Femur (tissue), 1 donor: Measurements from ENCODE around the gene C3orf33.

Experiments
- DNase-seq: peaks from one replicate; pipeline ENCODE4 v3.0.0-alpha.2; 2017

C3orf33 gene

GRCh38 chr3:155782390-155782953 lies 23.6 kb downstream of the C3orf33 start:
- DNase-seq = no peak

DNA sequence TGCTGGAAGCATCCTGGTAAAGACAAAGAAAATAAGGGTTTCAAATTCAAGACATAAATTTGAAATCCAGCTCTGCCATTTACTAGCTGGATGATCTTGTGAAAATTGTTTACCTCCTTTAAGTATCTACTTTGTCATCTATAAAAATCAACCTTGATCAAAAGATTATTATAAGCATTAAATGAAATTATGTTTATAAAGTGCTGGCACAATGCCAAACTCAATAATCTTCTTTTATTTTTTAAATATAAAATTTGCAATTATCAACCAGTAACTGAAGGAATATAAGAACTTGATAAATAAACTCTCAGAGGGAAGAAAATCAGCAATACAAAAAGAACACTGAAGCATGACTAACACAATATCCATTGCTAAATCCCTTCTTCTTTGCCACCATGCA lies 25.8 kb downstream of the C3orf33 start:
- DNase-seq = no peak

DNA sequence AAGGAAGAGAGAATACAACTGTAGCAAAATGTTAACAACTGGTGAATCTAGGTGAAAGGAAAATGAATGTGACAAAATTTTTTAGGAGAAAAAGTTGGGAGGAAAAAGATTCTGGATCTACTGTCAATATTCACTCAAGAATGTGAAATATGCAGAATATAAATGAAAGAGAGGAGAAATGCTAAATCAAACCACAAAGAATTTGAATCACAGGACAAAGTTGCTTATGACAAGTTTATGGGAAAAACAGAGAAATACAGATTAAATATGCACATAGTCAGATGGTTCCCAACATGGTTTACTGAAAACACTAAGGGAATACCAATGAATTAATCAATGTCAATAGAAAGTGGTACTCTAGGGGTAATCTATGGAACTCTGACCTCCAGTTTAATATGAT lies 27.6 kb downstream of the C3orf33 start:
- DNase-seq = no peak

- no peak for DNase-seq
Observed at GRCh38 chr3:155772801-155773200, 33.3 kb downstream of the C3orf33 start.

DNA sequence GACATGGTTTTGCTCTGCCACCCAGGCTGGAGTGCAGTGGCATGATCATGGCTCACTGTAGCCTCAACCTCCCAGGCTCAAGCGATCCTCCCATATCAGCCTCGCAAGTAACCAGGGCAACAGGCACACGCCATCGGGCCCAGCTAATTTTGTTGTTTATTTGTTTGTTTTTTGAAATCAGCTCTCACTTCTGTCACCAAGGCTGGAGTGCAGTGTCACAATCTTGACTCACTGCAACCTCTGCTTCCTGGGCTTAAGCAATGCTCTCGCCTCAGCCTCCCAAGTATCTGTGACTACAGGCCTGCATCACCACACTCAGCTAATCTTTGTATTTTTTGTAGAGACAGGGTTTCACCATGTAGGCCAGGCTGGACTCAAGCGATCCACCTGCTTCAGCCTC lies 35.0 kb downstream of the C3orf33 start:
- no peak for DNase-seq

DNA sequence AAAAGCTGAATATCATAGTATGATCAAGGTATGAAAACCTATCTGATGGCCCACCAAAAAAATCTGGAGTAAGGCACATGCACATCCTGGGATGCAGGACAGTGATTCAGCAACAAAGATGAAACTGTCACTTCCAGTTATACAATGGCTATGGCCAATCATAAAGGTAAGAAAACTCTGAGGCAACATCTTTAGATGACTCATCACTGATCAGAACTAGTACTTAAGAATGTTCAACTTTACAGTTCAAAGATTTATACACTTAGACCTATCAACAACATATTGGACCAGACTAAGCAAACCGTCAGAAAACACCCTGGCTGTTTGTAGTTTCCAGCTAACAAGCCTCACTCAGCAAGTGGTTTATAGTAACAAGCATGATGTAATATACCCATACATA lies 39.9 kb downstream of the C3orf33 start:
- no peak for DNase-seq

GRCh38 chr3:155763870-155764463 lies 42.1 kb downstream of the C3orf33 start:
- DNase-seq = no peak

- no peak for DNase-seq
Observed at GRCh38 chr3:155760653-155761052, 45.4 kb downstream of the C3orf33 start.

DNA sequence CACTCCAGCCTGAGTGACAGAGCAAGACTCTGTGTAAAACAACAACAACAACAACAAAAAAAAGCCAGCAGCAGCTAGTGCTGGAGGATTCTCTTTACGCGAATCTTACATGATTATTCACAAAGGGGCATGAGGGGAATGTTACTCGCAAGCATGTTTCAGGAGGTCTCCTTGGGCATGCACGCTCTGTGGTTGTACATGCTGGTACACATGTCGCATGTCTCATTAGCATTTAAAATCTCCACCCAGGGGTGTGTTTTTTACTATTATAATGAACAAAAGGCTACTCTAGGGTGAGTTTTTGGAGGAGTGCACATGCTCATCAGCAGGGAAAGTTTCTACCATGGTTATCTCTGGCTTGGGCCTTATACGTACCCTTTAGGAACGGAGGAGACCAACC lies 48.5 kb downstream of the C3orf33 start:
- DNase-seq = no peak

DNA sequence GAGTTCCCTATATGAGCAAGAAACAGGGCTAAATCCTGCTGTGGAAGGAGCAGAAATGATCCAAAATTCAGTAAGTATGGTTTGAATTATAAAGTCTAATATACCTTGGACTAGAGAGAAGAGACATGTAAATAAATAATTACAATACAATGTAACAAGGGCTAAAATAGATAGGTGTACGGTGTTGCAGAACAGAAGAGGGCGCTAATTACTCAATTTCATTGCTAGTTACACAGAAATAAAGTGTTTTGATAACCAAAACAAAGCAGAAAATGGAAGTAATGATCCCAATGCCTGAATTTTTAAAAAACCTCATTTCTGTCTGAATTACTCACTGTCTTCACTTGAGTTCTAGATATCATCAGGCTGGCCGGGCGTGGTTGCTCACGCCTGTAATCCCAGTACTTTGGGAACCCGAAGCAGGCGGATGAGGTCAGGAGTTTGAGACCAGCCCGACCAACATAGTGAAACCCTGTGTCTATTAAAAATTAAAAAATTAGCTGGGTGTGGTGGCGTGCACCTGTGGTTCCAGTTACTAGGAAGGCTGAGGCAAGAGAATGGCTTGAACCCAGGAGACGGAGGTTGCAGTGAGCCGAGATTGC lies 52.9 kb downstream of the C3orf33 start:
- DNase-seq = no peak

- DNase-seq = no peak
Observed at GRCh38 chr3:155748611-155749365, 57.3 kb downstream of the C3orf33 start.

DNA sequence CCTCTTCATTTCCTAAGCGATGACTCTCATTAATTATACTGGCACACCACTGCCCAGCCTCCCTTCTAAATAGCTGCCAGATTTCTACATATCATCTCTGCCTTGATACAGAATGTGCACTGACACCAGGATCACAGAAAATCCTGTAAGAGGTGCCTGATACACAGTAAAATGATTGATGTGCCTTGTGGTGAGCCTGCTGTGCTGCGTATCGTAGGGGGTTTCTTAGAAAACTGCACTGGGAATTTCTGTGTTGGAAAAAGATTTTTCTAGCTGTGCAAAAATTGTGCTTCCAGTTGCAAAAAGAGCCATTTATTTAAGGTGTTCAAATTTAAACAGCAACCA lies 58.2 kb downstream of the C3orf33 start:
- no peak for DNase-seq

DNA sequence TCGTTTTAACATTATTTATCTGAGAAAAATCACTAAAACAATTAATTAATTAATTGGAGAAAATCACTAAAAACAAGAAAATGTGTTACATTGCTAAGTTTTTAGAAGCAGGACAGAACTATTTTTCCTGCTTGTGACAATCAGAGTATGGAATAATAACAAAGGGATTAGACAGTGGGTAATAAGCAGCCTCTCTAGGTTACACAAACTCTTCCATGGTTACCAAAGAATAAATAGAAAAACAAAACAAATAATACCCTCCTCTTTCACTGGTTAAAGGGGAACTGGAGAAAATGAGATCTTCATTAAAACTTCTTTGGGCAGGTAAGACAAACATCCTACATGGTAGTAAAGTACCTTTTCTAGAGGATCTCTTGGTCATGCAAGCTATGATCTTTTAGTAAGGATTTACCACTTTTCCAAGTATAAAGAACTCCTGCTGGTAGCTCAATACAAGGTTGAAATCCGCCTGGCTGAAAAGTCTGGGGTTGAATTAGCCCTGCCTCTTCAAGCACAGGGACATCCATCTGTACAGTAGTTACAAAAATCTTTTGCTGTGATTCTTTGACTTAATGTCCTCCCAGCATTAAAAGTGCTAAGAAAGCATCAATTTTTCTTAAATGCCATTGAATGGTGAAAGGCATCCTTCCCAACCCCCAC lies 58.7 kb downstream of the C3orf33 start:
- no peak for DNase-seq

DNA sequence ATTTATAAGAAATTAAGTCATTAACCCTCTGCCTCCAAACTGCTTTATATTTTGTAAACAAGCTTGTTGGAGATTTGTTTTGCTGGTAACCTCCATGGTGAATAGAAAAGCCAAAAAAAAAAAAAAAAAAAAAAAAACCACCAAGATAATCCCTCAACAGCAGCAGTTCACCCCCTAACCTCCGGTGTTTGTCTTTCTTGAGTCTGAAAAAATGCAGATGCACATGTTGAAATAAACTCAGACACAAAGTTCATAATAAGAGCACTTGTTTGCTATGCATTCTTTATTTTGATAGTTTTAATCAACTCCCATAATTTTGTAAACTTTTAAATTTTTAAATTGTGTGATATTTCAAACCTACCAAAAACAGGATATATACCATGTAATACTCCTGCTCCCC lies 59.4 kb downstream of the C3orf33 start:
- no peak for DNase-seq

DNA sequence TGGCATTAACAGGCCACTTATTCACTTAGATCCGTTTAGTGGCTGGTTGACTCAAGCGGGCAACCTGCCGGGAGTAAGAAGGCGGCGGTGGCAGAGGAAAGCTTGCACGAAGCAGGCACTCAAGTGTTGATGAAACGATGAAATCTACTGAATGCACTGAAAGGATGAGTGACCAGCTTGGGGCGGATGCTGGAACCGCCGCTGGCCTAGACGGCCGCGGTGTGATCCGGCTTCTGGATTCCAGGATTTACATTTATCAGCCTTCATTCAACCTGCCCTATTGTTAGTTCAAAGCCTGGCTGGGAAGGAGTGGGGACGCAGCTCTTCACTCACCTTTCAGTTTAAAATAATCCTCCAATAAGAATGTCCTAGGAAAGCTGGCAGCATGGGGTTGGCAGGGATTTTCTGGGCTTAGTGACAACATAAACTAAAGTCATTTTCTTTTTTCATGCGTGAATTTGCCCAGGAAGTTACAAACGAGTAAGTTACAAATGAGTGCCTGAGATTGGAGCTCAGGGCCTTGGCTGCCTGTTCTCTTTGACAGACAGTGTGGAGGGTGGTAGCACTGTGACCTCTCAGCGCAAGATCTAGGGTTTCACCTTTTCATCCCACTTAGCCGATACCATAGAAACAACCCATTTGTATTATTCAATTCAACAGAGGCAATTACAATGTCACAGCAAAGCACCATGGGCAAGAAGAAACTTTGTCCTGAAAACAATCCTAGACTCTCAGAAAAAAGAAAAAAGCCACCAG lies 60.1 kb downstream of the C3orf33 start:
- DNase-seq = peak; percentile 24

GRCh38 chr3:155744626-155745324 lies 61.3 kb downstream of the C3orf33 start, which contains the start of gene PLCH1:
Gene PLCH1 (minus strand): TSS chr3:155745071. CDS start chr3:155704224, 40,847 bp downstream.
- peak; percentile 80 for DNase-seq

DNA sequence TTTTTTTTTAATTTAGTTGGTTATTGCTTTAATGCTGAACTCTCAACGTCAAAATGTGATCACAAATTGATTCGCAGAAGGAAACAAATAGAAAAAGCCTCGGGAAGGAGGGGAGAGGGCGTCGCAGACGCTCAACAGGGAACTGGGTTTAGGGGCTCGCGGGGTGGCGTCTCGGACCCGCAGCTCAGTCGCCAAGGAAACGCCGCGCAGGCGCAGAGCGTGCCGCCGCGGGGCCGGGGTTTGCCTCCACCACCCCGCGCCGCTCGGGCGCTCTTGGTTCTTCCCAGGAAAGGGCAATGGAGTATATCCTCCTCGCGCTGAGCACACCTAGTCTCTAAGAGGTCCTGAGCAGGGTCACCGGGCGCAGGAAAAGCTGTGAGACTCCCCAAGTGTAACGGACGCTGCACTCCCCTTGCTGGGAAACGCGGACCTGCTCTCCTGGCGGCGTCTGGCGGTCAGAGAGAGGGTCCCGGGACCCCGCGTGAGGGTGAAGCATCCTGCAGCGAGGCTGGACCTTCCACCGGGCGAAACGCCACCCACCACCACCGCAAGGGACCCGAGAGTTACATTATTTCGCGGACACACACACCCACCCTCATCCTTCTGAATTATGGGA lies 62.0 kb downstream of the C3orf33 start:
- DNase-seq = peak; percentile 50

DNA sequence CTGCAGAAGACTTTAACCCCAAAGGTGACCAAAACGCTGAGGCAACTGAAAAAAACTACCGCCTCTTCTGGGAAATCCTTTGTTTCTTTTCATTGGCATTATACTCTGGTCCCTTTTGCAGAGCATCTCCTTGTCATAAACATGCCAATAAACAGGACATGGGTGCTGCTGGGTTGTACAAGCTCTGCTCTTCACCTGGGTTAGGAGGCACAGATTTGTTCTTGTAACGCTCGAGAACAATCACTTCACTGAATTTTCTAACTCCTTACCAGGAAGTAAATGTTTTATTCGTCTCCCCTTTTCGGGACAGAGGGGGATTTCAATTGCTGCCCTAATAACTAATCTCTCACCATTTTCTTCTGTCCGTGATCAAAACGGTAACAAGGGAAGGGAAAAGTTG lies 62.5 kb downstream of the C3orf33 start:
- no peak for DNase-seq

DNA sequence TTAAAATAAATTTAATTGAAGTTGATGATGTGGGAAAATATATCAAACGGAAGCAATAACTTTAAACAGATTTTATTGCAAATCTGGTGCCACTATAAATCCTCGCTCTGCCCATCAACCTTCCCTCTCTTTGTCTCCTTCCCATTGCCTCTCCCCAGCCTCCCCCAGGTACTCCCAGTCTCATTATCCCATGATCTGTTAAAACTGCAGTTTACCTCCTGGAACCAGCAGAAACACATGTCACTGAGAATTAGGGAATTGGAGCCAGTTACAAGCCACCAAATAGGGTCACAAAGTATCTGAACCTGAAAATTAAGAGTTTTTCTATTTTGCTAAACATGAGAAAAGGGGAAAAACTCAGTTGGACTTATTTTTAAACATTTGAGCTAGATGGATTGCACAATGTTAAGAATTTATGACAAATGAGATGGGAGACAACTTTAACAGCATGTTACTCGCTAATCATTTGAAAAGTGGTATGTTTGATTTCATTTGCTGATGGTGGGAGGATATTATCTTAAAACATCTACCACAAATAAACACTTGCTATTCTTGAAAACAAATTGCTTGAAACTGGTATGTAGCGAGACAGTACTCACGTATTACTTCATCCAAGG lies 63.6 kb downstream of the C3orf33 start:
- no peak for DNase-seq

- DNase-seq = no peak
Observed at GRCh38 chr3:155741603-155742002, 64.5 kb downstream of the C3orf33 start.

- no peak for DNase-seq
Observed at GRCh38 chr3:155741101-155741500, 65.0 kb downstream of the C3orf33 start.
